ENCODE results near the gene MYMX.
"Not testable (repeated sequence)": the region's sequence is repeated elsewhere in the genome, so short reads cannot be mapped to it uniquely, and the experiment has no call there.

The MYMX gene

GRCh38 chr6:44219815-44220784 lies 3.4 kb downstream of the MYMX start:
- no peak for DNase-seq (ENCODE audit: low spot score)

GRCh38 chr6:44220913-44221290 lies 4.2 kb downstream of the MYMX start:
- DNase-seq (ENCODE audit: low spot score), result no peak

- peak; percentile 79 for DNase-seq (ENCODE audit: low spot score)
These were observed 4.7 kb downstream of the MYMX start for GRCh38 chr6:44221291-44221960.

- DNase-seq (ENCODE audit: low spot score), result no peak
These were observed 5.2 kb downstream of the MYMX start for GRCh38 chr6:44221961-44222335.

- DNase-seq (ENCODE audit: low spot score), result peak; percentile 40
These were observed 6.0 kb downstream of the MYMX start for GRCh38 chr6:44222486-44223318.

GRCh38 chr6:44223319-44224028 lies 6.7 kb downstream of the MYMX start, which contains the start of gene SLC29A1:
TSS of gene SLC29A1 (plus strand) at chr6:44223595. CDS start at chr6:44227314, 3,719 bp downstream.
- DNase-seq (ENCODE audit: low spot score), result peak; percentile 90

- no peak for DNase-seq (ENCODE audit: low spot score)
These were observed 7.6 kb downstream of the MYMX start for GRCh38 chr6:44224029-44224964.

- DNase-seq (ENCODE audit: low spot score), result no peak
These were observed 8.2 kb downstream of the MYMX start for GRCh38 chr6:44224965-44225305.

- no peak for DNase-seq (ENCODE audit: low spot score)
These were observed 9.0 kb downstream of the MYMX start for GRCh38 chr6:44225579-44226325.

- no peak for DNase-seq (ENCODE audit: low spot score)
These were observed 9.8 kb downstream of the MYMX start for GRCh38 chr6:44226368-44227147.

- DNase-seq (ENCODE audit: low spot score), result no peak
These were observed 10.5 kb downstream of the MYMX start for GRCh38 chr6:44227148-44227793.

GRCh38 chr6:44228031-44228430 lies 11.3 kb downstream of the MYMX start:
- DNase-seq (ENCODE audit: low spot score), result no peak

- DNase-seq (ENCODE audit: low spot score), result no peak
These were observed 11.7 kb downstream of the MYMX start for GRCh38 chr6:44228433-44228832.

GRCh38 chr6:44228836-44229235 lies 12.1 kb downstream of the MYMX start:
- DNase-seq (ENCODE audit: low spot score), result no peak

GRCh38 chr6:44229376-44230033 lies 12.8 kb downstream of the MYMX start:
- DNase-seq (ENCODE audit: low spot score), result no peak

GRCh38 chr6:44230034-44230675 lies 13.4 kb downstream of the MYMX start:
- DNase-seq (ENCODE audit: low spot score), result no peak

- DNase-seq (ENCODE audit: low spot score), result not testable (repeated sequence)
These were observed 14.7 kb downstream of the MYMX start for GRCh38 chr6:44231426-44231825.

All from AG20443 (cell line).